Hepatocyte (in vitro differentiated cells): ENCODE measurements around the gene NRG3.

Experiments
- CTCF ChIP-seq: fragments of 200-600 bp; sonication (generic); IDR thresholded peaks from 2 replicates; pipeline ENCODE4 v1.5.1; 2016; ENCODE audit warnings: antibody characterized with exemption, mild to moderate bottlenecking; ENCODE audit not compliant: poor library complexity
- EZH2 ChIP-seq: fragments of 200-600 bp; sonication (generic); IDR thresholded peaks from 2 replicates; pipeline ENCODE4 v1.6.1; 2016; ENCODE audit warnings: antibody characterized with exemption, mild to moderate bottlenecking, borderline replicate concordance

- TF ChIP-seq CTCF (no peak), EZH2 (no peak)
Measured at GRCh38 chr10:82966130-82966529, 1091.1 kb downstream of the NRG3 start.
